ENCODE results near the gene NUMBL.

GRCh38 chr19:40717880-40718773, 27.7 kb upstream of the NUMBL start:
- TF ChIP-seq EZH2phosphoT487 (IDR thresholded peaks at IDR 0.05; ENCODE audit: insufficient read depth, low read depth) (no peak), EZH2 (IDR thresholded peaks at IDR 0.05; ENCODE audit: insufficient read depth, poor library complexity, severe bottlenecking) (no peak)

Data from GM23248 (cell line).